ENCODE results near the gene ZNF407. TPM values are rescaled to one million over a fixed set of nuclear protein-coding genes. Genes with fewer than 3 reads are reported as not detected.

The ZNF407 gene
- total and polyA plus RNA-seq, 2 donors from 2014 or later: 2.5 to 17.8 TPM

DNA sequence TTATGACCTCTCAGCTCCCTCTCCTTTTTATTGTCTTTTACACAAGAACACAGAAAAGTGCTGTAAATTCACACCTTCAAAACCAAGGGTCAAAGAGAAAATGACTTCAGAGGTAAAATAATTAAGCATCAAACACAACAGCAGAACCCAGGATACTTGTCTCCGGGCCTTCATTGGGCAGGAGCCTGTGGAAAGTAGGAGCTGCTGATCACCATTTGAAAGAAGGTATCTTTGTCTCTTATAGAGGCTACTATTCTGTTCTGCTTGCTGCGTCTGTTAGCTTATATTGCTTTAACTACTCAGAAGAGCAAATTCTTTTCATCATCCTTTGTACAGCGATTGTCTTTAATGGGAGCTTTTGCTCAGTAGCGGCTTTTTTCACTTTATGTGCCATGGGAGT lies 350.2 kb downstream of the ZNF407 start:
- Histone ChIP-seq H3K9me3 (ENCODE audit: control insufficient read depth in 2 of 3, insufficient read depth in 1 of 3, low read length in 3 of 3) (no peaks in the 10 kb centered on the region), H3K4me1 (ENCODE audit: control insufficient read depth in 2 of 3, insufficient read depth in 2 of 3, low read depth in 1 of 3, low read length in 3 of 3) (no peaks in the 10 kb centered on the region), H3K9ac (ENCODE audit: low read length in 3 of 3) (no peak overlapping the region), H3K27ac (ENCODE audit: low read depth in 2 of 2, low read length in 2 of 2) (no peak overlapping the region), H3K27me3 (ENCODE audit: control insufficient read depth, insufficient read depth, low read length) (no peaks in the 10 kb centered on the region), H3K4me3 (ENCODE audit: low read length in 3 of 3) (no peak overlapping the region), H3K36me3 (ENCODE audit: control insufficient read depth in 2 of 3, insufficient read depth in 3 of 3, low read length in 3 of 3) (no peaks in the 10 kb centered on the region)
- FAIRE-seq (no peak), DNase-seq (no peak)
- intact Hi-C loops (cut with DNase I): no loop called here
- TF ChIP-seq, protein P1, sequence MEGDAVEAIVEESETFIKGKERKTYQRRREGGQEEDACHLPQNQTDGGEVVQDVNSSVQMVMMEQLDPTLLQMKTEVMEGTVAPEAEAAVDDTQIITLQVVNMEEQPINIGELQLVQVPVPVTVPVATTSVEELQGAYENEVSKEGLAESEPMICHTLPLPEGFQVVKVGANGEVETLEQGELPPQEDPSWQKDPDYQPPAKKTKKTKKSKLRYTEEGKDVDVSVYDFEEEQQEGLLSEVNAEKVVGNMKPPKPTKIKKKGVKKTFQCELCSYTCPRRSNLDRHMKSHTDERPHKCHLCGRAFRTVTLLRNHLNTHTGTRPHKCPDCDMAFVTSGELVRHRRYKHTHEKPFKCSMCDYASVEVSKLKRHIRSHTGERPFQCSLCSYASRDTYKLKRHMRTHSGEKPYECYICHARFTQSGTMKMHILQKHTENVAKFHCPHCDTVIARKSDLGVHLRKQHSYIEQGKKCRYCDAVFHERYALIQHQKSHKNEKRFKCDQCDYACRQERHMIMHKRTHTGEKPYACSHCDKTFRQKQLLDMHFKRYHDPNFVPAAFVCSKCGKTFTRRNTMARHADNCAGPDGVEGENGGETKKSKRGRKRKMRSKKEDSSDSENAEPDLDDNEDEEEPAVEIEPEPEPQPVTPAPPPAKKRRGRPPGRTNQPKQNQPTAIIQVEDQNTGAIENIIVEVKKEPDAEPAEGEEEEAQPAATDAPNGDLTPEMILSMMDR (IDR thresholded peaks at IDR 0.05; ENCODE audit: borderline replicate concordance, extremely low read depth, insufficient read depth): no peak

DNA sequence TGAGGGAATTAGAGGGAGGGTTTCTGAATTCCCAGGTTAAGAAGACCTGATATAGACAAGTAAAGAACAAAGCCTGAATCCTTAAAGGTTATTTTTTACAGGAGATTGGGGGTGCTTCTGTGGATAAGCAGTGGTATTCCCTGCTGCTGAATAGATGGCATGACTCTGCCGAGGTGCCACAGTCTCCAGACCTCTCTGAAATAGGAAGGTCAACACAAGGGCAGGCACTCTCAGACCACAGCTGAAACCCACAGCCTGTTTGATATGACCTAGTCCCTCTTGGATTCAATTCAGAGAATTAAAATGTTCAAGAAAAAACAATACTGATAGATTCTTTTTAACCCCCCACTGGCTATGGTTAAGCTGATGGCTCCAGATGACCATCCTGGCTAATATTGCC lies 351.9 kb downstream of the ZNF407 start:
- H3K9ac ChIP-seq (ENCODE audit: low read length in 3 of 3): no peak overlapping the region
- H3K4me1 ChIP-seq (ENCODE audit: control insufficient read depth in 2 of 3, insufficient read depth in 2 of 3, low read depth in 1 of 3, low read length in 3 of 3): no peaks in the 10 kb centered on the region
- H3K27me3 ChIP-seq (ENCODE audit: control insufficient read depth, insufficient read depth, low read length): no peaks in the 10 kb centered on the region
- FAIRE-seq (no peak), DNase-seq (no peak)
- H3K27ac ChIP-seq (ENCODE audit: low read depth in 2 of 2, low read length in 2 of 2): no peak overlapping the region
- no peaks in the 10 kb centered on the region for H3K9me3 ChIP-seq (ENCODE audit: control insufficient read depth in 2 of 3, insufficient read depth in 1 of 3, low read length in 3 of 3)
- intact Hi-C loops (cut with DNase I): no loop called here
- TF ChIP-seq, protein P1 (IDR thresholded peaks at IDR 0.05; ENCODE audit: borderline replicate concordance, extremely low read depth, insufficient read depth): no peak
- H3K4me3 ChIP-seq (ENCODE audit: low read length in 3 of 3): no peak overlapping the region
- H3K36me3 ChIP-seq (ENCODE audit: control insufficient read depth in 2 of 3, insufficient read depth in 3 of 3, low read length in 3 of 3): no peaks in the 10 kb centered on the region

DNA sequence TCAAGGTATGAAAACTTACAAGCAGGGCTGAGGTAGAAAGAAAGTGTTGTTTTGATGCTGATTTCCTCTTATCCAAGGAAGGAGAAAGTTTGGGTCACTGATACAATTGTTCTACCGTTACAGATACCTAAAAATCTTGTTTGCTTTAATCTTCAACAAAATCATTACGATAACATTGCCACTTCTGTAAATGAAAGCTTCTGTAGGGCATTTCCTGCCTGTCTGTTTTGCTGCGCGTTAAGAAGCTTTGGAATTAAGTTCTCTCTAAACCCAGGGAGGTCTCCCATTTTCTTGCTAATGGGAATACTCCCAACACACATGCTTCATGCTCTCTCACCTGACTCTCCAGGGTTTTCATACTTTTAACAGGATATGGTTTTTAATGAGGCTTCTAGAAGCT lies 352.8 kb downstream of the ZNF407 start:
- Histone ChIP-seq H3K4me1 (ENCODE audit: control insufficient read depth in 2 of 3, insufficient read depth in 2 of 3, low read depth in 1 of 3, low read length in 3 of 3) (no peaks in the 10 kb centered on the region), H3K27me3 (ENCODE audit: control insufficient read depth, insufficient read depth, low read length) (no peaks in the 10 kb centered on the region)
- no peak for FAIRE-seq

More for the DNA sequence above, 352.8 kb downstream of the ZNF407 start:
- intact Hi-C loops (cut with DNase I): no loop called here
- TF ChIP-seq, protein P1 (IDR thresholded peaks at IDR 0.05; ENCODE audit: borderline replicate concordance, extremely low read depth, insufficient read depth): no peak
- H3K4me3 ChIP-seq (ENCODE audit: low read length in 3 of 3): no peak overlapping the region
- H3K9me3 ChIP-seq (ENCODE audit: control insufficient read depth in 2 of 3, insufficient read depth in 1 of 3, low read length in 3 of 3): no peaks in the 10 kb centered on the region
- no peaks in the 10 kb centered on the region for H3K36me3 ChIP-seq (ENCODE audit: control insufficient read depth in 2 of 3, insufficient read depth in 3 of 3, low read length in 3 of 3)
- no peak overlapping the region for H3K9ac ChIP-seq (ENCODE audit: low read length in 3 of 3)
- H3K27ac ChIP-seq (ENCODE audit: low read depth in 2 of 2, low read length in 2 of 2): no peak overlapping the region
- no peak for DNase-seq
